HG03442 (cell line): Measurements from ENCODE around the gene SLCO1A2.
"Not testable (repeated sequence)": the region's sequence is repeated elsewhere in the genome, so short reads cannot be mapped to it uniquely, and the experiment has no call there.

Source experiments
- ATAC-seq: cut with Tn5 transposase; IDR thresholded peaks from one replicate; pipeline ENCODE4 v1.9.1; 2021; ENCODE audit warnings: mild to moderate bottlenecking, moderate library complexity; ENCODE audit not compliant: unreplicated experiment

SLCO1A2 gene

GRCh38 chr12:21334771-21335325, at the start of gene SLCO1A2:
TSS of gene SLCO1A2 (minus strand) at chr12:21334917. CDS start at chr12:21334647, 270 bp downstream.
- no peak for ATAC-seq

DNA sequence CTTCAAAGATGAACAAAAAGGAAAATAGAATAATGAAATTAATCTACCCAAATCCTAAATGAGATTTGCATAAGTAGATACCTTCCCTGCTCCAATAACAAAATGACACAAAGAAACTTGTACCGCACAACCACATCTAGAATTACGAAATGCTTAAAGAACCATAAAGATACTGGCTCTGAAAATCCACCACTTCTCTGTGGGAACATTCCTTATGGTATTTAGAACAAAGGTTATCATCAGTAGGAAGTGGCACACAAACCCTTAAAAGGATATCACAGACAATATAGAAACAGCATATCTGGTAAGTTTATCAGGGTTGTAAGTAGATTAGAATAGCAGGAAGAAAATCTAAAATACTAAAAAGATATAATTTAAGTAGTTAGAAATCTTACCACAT, 49.5 kb upstream of the SLCO1A2 start:
- no peak for ATAC-seq

DNA sequence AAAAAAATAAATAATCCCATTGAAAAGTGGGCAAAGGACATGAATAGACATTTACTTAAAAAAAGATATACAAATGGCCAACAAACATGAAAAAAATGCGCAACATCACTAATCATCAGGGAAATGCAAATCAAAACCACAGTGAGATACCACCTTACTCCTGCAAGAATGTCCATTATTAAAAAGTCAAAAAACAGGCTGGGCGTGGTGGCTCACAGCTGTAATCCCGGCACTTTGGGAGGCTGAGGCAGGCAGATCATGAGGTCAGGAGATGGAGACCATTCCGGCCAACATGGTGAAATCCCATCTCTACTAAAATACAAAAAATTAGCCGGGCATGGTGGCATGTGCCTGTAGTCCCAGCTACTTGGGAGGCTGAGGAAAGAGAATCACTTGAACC, 46.6 kb upstream of the SLCO1A2 start:
- not testable (repeated sequence) for ATAC-seq

DNA sequence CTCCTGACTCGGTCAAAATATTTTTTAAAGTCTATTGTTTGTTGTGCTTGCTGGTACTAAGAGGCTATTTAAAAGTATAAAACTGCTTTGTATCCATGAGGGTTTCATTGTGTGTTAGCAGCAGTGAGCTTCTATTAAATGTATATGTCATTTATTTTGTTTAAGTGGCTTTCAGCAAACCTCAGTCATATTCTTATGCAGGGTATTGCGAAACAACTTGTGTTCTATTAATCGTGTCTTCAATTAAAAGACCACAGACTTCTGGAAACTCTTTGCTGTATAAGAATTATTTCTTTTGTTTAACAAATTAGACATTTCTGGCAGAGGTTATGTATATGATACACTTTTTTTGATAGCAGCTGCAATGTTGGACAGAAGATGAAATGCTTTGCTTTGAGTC, 44.5 kb upstream of the SLCO1A2 start:
- ATAC-seq, result no peak

DNA sequence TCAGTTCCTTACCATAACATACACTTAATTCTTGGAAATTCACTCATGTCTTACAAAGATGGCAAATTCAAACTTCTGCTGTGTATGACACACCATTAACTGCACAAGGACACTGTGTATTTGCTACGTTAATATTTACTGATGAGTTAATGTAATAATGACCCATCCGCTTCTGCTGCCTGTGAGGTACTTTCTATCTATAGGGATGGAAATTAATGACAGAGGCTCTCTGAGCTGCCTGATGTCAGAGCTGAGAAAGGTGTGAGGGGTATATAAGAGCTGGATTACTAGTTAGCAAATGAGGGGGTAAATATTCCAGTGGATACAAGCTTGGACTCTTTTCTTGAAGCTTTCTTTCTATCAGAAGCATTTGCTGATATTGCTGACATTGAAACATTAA, 37.9 kb upstream of the SLCO1A2 start, which contains the start of gene IAPP:
TSS of gene IAPP (plus strand) at position 301 of the 400 bp plus-strand sequence. CDS start 450 bp downstream, outside the sequence.
- no peak for ATAC-seq

GRCh38 chr12:21370845-21371449, 36.2 kb upstream of the SLCO1A2 start:
- ATAC-seq, result no peak

DNA sequence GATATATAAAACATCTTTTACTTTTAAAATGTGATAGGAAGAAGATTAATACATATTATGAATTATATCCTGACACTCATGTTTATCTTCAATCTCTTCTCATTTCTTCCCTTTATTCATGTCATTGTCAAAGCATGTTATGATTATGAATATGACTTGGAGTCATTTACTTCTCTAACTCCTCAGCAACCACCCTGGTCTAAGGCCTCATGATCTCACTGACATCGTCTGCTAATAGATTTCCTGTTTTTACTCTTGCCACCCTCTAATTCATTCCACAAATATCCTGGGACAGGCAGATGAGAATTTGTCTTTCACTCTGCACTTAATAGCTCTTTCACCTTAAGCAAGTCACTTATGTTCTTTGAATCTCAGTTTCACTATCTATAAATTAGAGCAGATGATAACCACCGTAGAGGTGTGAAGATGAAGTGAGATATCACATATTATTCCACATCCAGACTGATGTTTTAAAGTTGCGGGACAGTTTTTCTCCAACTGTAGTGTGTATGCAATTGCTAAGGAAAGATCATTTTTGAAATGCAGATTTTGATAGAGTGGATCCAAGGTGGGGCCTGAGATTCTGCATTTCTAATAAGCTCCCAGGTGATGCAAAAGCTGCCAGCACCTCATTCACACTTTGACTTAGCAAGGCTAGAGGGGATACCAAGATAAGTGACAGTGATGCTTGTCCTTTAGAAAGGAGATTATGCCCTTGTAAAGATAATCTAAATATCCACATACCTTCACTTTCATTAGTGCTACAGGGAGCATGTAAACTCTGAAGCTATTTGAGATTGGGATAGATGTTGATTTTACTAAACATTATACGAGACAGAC, 34.6 kb upstream of the SLCO1A2 start:
- no peak for ATAC-seq

DNA sequence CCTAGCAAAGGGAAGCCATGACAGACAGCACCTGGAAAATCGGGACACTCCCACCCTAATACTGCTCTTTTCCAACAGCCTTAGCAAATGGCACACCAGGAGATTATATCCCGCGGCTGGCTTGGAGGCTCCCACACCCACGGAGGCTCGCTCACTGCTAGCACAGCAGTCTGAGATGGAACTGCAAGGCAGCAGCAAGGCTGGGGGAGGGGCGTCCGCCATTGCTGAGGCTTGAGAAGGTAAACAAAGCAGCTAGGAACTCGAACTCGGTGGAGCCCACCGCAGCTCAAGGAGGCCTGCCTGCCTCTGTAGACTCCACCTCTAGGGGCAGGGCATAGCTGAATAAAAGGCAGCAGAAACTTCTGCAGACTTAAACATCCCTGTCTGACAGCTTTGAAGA, 25.9 kb upstream of the SLCO1A2 start:
- not testable (repeated sequence) for ATAC-seq

DNA sequence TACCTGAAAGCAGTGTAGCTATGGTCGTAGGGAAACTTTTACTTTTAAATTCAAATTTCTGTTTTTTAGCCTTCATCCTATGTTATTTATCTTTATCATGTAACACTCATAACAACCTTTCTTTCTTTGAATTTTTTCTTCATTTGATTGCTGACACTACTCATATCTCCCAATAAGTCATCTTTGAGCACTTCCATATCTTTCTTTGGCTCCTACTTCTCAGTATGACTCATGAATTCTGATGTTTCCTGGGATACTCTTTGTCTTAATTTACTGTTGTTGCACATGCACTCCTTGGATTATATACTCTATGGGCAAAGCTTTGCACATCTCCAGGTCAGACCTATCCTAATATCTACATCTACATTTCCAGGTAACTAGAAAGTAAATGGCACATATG, 19.9 kb upstream of the SLCO1A2 start:
- ATAC-seq, result no peak

DNA sequence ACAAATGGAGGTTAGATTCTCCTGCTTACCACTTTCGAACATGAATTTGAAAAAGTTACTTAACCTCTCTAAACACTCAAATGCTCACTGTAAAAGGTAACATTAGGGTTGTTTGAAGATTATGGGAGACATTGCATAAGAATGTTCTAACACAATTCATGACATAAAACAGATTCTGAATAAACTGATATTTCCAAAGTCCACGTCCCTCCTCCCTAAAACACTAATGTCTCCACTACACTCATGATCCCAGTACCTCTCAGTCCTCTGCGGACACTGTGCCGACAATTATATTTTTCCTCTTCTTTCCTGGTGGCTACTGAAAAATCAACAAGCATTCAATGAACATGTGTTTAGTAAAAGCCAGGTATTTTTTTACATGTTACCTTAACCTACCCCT, 19.2 kb upstream of the SLCO1A2 start:
- no peak for ATAC-seq

GRCh38 chr12:21353487-21353886, 18.8 kb upstream of the SLCO1A2 start:
- no peak for ATAC-seq

DNA sequence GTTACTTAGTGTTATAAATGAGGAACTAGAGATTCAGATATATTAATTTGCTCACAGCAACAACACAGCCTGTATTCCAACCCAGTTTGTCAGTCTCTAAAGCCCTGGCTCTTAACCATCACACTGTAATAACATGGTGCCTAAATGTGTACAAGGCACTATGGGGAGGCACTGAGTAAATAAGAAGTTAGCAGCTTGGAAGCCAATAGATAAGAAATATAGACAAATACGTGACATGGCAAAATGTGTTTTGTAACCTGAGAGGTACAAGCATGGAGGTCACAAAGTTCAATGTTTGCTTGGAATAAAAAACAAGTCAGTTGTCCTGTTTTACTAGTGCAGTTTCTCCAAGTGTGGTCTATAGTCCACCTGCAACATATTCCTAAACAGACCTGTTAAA, 16.3 kb upstream of the SLCO1A2 start:
- no peak for ATAC-seq

- no peak for ATAC-seq
These were observed 12.0 kb upstream of the SLCO1A2 start for GRCh38 chr12:21346542-21347205.

DNA sequence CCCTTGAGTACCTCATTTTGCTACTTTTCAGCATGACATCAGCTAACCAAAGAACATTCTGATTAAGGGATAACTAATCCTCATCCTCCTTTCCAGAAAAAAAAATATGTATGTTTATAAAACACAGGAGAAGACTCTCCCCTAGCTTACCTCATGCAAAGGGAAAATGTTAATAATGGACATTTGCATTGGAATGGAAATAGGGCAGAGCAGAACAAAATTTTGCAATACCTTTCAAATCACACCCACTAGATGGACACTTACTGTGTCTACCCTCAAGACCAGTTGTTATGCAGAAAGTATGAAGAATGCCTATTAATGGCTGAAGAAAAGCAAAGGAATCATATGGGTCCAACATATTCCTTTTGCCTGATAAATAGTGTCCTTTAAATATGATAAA, 8.9 kb upstream of the SLCO1A2 start:
- ATAC-seq, result no peak

DNA sequence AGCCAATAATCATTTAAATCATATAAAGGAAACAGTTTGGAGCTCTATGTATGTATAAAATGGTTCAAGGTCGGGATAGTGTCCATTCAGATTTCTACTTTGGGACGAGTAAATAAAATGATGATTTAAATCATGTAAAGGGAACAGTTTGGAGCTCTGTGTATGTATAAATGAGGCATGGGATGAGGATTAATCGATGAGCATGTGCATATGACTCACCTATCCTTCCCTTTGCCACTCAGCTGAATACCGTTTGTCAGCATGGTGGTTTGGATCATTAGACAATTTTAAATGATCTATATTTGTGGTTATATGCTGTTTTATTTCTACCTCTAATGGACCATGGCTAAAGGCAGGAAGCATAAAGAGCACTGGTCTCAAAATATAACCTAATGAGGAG, 7.1 kb upstream of the SLCO1A2 start:
- ATAC-seq, result no peak

- no peak for ATAC-seq
These were observed 5.7 kb upstream of the SLCO1A2 start for GRCh38 chr12:21340403-21340802.

DNA sequence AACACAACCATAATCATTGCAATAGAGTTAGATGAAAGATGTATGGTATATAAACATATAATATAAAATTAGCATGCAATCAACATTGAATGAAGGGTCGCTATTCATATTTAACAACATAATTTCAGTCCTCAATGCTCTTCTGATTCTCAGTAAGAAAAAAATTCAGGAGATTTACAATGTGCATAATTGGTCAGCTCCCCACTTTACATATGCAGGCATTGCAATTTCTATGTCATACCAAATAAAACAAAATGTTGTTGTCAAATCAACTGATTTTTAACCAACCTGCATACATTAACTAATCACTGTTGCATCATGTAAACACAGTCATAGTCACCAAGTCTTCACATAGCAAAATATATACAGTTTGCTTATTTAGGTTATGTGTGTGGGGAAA, 5.2 kb upstream of the SLCO1A2 start:
- no peak for ATAC-seq

- no peak for ATAC-seq
These were observed 3.4 kb upstream of the SLCO1A2 start for GRCh38 chr12:21337959-21338744.

GRCh38 chr12:21337453-21337852, 2.7 kb upstream of the SLCO1A2 start:
- no peak for ATAC-seq

DNA sequence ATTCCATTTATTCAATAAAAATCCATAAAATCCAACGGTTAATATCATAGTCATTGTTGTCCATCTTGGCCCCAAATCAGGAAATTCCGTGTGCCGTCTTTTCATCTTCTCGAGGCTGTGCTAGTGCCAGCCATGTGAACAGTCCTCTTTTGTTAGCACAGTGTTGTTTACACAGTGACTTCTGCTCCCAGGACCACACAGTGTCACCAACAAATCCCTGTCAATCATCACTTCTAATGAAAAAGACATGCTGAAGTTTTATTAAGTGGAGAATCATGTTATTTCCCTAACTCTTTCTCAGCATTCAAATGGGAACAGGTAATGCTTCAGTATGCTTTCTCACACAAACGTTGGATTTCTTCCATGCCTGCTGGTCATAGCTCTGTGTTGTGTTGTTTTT, 1.9 kb upstream of the SLCO1A2 start:
- ATAC-seq, result no peak
